GM10266 (cell line): ENCODE data around the gene RPS2.

Source experiments
- DNase-seq: peaks from one replicate; pipeline ENCODE4 v3.0.0; 2012; ENCODE audit errors: extremely low spot score
- CTCF ChIP-seq: IDR thresholded peaks from 2 replicates; pipeline ENCODE4 v1.5.1; 2012; ENCODE audit warnings: mild to moderate bottlenecking, low read depth; ENCODE audit not compliant: control insufficient read depth, insufficient read depth; ENCODE audit errors: missing control alignments

The RPS2 gene

GRCh38 chr16:1974157-1975070 is 9.8 kb upstream of the RPS2 start:
- TF ChIP-seq CTCF: no peak
- DNase-seq: no peak

GRCh38 chr16:1973461-1974156 is 9.0 kb upstream of the RPS2 start:
- DNase-seq: no peak
- no peak for TF ChIP-seq CTCF

- DNase-seq: no peak
- TF ChIP-seq CTCF: no peak
Measured at GRCh38 chr16:1972490-1972877, 7.9 kb upstream of the RPS2 start.

- peak; percentile 97 for DNase-seq
- TF ChIP-seq CTCF: no peak
Measured at GRCh38 chr16:1971796-1972489, 7.3 kb upstream of the RPS2 start, which contains the start of gene TBL3. TSS of gene TBL3 (plus strand) at chr16:1972053. CDS start at chr16:1972165, 112 bp downstream.

GRCh38 chr16:1968146-1968953 is 3.7 kb upstream of the RPS2 start:
- no peak for TF ChIP-seq CTCF
- no peak for DNase-seq

- DNase-seq: no peak
- TF ChIP-seq CTCF: no peak
Measured at GRCh38 chr16:1966460-1966859, 1.8 kb upstream of the RPS2 start, which contains the start of gene RNF151. TSS of gene RNF151 (plus strand) at chr16:1966856. CDS start at chr16:1966882, 26 bp downstream.
